Sigmoid colon (tissue), 4 donors: ENCODE data around the gene ATP2B2.

Source experiments
- EP300 ChIP-seq, 4 donors: sonication (generic); formaldehyde crosslinking; IDR thresholded peaks; one replicate each; pipeline ENCODE4 v1.6.1; 2017; ENCODE audit warnings: antibody characterized with exemption in 4 of 4
- POLR2A ChIP-seq, 2 donors: fragments of 450-650 bp; IDR thresholded peaks; one replicate each; pipeline ENCODE4 v1.6.1; 2016; ENCODE audit warnings: antibody characterized with exemption in 2 of 2, mild to moderate bottlenecking in 2 of 2, moderate library complexity in 2 of 2
- POLR2AphosphoS5 ChIP-seq, 4 donors: sonication (generic); formaldehyde crosslinking; IDR thresholded peaks; one replicate each; pipeline ENCODE4 v1.6.1; 2017; ENCODE audit warnings: antibody characterized with exemption in 4 of 4
- TF ChIP-seq, protein P1 (sequence below), 4 experiments: fragments of 450-650 bp in 3 of 4; fragments of 200-600 bp in 1 of 4; IDR thresholded peaks; one replicate each; pipeline ENCODE4 v1.5.1; 2016 to 2019; ENCODE audit warnings: antibody characterized with exemption in 4 of 4, mild to moderate bottlenecking in 3 of 4, moderate library complexity in 2 of 4

DNA sequence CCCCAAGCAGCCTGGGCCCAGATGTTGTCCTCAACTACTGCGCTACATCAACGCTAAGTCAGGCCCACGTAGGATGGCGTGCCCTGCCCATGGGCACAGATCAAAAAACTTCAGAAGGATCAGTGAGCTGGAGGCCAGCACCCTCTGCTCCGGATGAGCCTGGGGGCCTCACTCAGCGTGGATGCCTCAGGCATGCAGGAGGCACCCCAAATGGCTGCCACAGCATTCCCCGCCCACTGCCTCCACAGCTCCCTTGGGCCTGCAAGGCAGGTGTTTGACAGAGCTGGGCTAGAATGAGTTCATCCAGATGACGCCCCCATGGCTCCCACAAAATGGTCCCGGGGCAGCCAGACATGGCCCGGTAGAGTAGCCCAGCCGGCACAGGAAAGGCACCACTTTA lies 7.1 kb downstream of the ATP2B2 start:
- TF ChIP-seq, protein P1, sequence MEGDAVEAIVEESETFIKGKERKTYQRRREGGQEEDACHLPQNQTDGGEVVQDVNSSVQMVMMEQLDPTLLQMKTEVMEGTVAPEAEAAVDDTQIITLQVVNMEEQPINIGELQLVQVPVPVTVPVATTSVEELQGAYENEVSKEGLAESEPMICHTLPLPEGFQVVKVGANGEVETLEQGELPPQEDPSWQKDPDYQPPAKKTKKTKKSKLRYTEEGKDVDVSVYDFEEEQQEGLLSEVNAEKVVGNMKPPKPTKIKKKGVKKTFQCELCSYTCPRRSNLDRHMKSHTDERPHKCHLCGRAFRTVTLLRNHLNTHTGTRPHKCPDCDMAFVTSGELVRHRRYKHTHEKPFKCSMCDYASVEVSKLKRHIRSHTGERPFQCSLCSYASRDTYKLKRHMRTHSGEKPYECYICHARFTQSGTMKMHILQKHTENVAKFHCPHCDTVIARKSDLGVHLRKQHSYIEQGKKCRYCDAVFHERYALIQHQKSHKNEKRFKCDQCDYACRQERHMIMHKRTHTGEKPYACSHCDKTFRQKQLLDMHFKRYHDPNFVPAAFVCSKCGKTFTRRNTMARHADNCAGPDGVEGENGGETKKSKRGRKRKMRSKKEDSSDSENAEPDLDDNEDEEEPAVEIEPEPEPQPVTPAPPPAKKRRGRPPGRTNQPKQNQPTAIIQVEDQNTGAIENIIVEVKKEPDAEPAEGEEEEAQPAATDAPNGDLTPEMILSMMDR (IDR thresholded peaks at IDR 0.05), result no peak
- TF ChIP-seq POLR2AphosphoS5 (IDR thresholded peaks at IDR 0.05) (no peak), POLR2A (IDR thresholded peaks at IDR 0.05) (no peak), EP300 (IDR thresholded peaks at IDR 0.05) (no peak)
